Stimulated activated CD8-positive, alpha-beta memory T cell treated with anti-CD3 and anti-CD28 coated beads, Interleukin-12 subunit alpha, Interleukin-12 subunit beta, amount 100 ng/mL, for 1 hour (primary cell): ENCODE data around the gene SPHK2.
"Not testable (repeated sequence)": the region's sequence is repeated elsewhere in the genome, so short reads cannot be mapped to it uniquely, and the experiment has no call there.

Experiments used
- DNase-seq: peaks from one replicate; pipeline ENCODE4 v3.0.0-alpha.2; 2020; ENCODE audit warnings: low read depth

The SPHK2 gene

GRCh38 chr19:48624791-48625723 lies 5.8 kb downstream of the SPHK2 start:
- DNase-seq = no peak

- DNase-seq = no peak
Measured at GRCh38 chr19:48625891-48626327, 6.6 kb downstream of the SPHK2 start.

GRCh38 chr19:48627201-48627864 lies 8.0 kb downstream of the SPHK2 start:
- no peak for DNase-seq

- DNase-seq = no peak
Measured at GRCh38 chr19:48627865-48628314, 8.6 kb downstream of the SPHK2 start.

GRCh38 chr19:48628486-48629296 lies 9.4 kb downstream of the SPHK2 start:
- no peak for DNase-seq

- no peak for DNase-seq
Measured at GRCh38 chr19:48629297-48629598, 9.9 kb downstream of the SPHK2 start.

GRCh38 chr19:48629599-48630295 lies 10.4 kb downstream of the SPHK2 start:
- DNase-seq = no peak

- no peak for DNase-seq
Measured at GRCh38 chr19:48630296-48631063, 11.2 kb downstream of the SPHK2 start.

GRCh38 chr19:48631225-48631624 lies 11.9 kb downstream of the SPHK2 start:
- DNase-seq = no peak

- not testable (repeated sequence) for DNase-seq
Measured at GRCh38 chr19:48632286-48632685, 13.0 kb downstream of the SPHK2 start.

- DNase-seq = no peak
Measured at GRCh38 chr19:48632692-48633147, 13.4 kb downstream of the SPHK2 start.

- DNase-seq = no peak
Measured at GRCh38 chr19:48633148-48634035, 14.1 kb downstream of the SPHK2 start.

GRCh38 chr19:48634036-48634342 lies 14.7 kb downstream of the SPHK2 start:
- DNase-seq = no peak

- DNase-seq = peak; percentile 83
Measured at GRCh38 chr19:48634424-48635262, 15.3 kb downstream of the SPHK2 start.

- DNase-seq = peak; percentile 60
Measured at GRCh38 chr19:48635263-48635965, 16.1 kb downstream of the SPHK2 start.

- DNase-seq = no peak
Measured at GRCh38 chr19:48635966-48636858, 16.9 kb downstream of the SPHK2 start.

GRCh38 chr19:48636859-48637448 lies 17.6 kb downstream of the SPHK2 start, which contains the start of gene DBP:
TSS of gene DBP (minus strand) at chr19:48637379. CDS start at chr19:48636994, 385 bp downstream.
- no peak for DNase-seq
